ENCODE results near the gene TUBGCP4. TPM values are rescaled to one million over a fixed set of nuclear protein-coding genes. Genes with fewer than 3 reads are reported as not detected.

TUBGCP4 gene
- total RNA-seq, 2 experiments from 2014 or later: 36.0 to 43.9 TPM

DNA sequence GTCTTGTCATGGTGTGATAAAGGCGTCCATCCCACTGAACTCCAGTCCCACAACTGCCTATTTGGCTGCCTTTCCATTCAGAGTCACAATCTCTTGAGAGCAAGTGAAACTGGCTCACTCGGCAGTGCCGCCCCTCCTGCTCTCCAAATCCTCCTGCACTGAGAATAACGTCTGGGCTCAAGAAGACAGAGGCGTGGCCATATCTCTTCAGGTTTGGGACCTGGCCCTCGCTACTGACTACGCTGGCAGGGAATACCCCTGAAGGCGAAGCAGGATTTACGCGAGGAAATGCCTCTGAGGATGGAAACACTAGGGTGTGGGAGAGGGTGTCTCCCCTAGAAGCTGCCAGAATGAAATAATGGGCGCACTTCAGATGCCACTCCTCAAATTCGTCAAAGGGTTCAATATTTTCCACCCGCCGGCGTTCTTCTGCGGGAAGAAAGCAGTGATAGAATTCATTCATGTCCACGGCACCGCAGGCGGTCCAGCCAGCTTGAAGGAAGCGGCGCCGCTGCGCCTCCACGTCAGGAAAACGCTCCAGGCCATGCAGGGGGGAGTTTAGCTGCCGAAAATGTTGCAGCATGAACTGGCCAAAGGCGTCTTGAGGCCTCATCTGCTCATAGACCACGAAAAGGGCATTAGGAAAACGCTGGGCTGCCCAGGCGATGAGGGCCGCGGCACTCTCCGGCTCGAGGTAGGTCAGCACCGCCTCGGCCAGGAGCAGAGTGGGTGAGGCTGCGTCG, 41.5 kb upstream of the TUBGCP4 start:
- Histone ChIP-seq H3K4me3 (ENCODE audit: low read depth, low read length, poor library complexity, severe bottlenecking) (peak overlapping the region; percentile 72), H3K9me3 (ENCODE audit: low read length) (no peaks in the 10 kb centered on the region), H3K4me1 (ENCODE audit: insufficient read depth, low read length, poor library complexity, severe bottlenecking) (peaks cover 42% of the 10 kb centered on the region), H3K27ac (ENCODE audit: low read depth, low read length, poor library complexity, severe bottlenecking) (peak overlapping the region; percentile 79), H3K36me3 (ENCODE audit: insufficient read depth, low read length) (peaks cover 24% of the 10 kb centered on the region), H2AFZ (ENCODE audit: low read length) (peak overlapping the region; percentile 96; the same call in 1 of the 2 replicates), H4K20me1 (ENCODE audit: insufficient read depth, low read length) (0 out of 2 replicates have a peak, but pooled peaks cover 7% of the 10 kb centered on the region), H3K4me2 (ENCODE audit: low read length) (peak overlapping the region; percentile 79), H3K79me2 (ENCODE audit: insufficient read depth, low read depth, low read length) (peaks cover 16% of the 10 kb centered on the region), H3K9me2 (ENCODE audit: insufficient read depth, low read length) (no peaks in the 10 kb centered on the region)
- no peak for DNase-seq (ENCODE audit: low spot score)
- ChIA-PET CTCF (ENCODE audit: unreplicated experiment) (no interaction called here), POLR2A (interaction anchor here (0.6 kb wide), 1 partner anchor 10 kb away, joined by 3 read pairs; no protein-coding TSS in a partner anchor)
- no peak for TF ChIP-seq EZH2phosphoT487 (IDR thresholded peaks at IDR 0.05; ENCODE audit: borderline replicate concordance, low read depth, low read length)
- intact Hi-C loops (cut with micrococcal nuclease; ENCODE audit: unreplicated experiment): no loop called here
- no TSS peak for BruUV-seq (replicated peaks)

DNA sequence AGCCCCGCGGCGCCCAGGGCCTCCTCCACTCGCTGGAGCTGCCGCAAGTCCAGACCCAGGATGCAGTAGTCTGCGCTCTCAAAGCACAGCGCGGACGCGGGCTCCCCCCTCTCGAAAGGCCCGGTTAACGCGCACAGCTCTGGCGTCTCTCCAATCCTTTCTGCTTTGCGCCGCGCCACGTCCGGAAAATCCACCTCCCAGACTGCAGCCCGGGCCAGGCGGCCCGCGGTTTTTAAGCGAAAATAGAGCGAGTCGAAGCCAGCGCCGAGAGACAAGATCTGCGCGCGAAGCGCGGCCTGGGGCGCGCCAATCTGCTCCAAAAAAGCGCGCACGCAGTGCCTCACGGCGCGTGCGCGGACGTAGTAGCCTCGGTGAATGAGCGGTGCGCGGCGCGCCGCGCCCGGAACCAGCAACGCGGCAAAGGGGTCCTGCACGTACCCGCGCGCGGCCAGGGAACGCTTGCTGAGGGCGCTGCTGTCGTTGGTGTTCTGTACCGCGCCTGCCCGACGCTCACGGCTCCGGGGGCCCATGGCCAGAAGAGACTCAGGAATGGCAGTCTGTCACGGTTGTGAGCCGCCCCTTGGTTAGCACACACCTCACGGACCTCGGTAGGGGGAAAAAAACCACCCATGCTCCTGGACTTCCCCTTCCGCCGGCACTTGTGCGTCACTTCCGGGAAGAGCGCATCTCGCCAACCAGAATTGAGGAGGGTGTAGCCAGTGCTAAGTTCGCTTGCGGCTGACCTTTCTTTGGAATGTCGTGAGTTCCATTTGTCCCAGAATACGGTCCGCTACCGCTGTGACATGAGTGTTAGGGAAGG, 40.7 kb upstream of the TUBGCP4 start, which contains the start of gene LCMT2:
TSS of gene LCMT2 (minus strand) at position 614 of the 820 bp plus-strand sequence. CDS start at position 530, 84 bp downstream.
- peak within 1 kb of the TSS; percentile 96 for H2AFZ ChIP-seq (ENCODE audit: low read length)
- intact Hi-C loops (cut with micrococcal nuclease; ENCODE audit: unreplicated experiment): no loop called here

DNA sequence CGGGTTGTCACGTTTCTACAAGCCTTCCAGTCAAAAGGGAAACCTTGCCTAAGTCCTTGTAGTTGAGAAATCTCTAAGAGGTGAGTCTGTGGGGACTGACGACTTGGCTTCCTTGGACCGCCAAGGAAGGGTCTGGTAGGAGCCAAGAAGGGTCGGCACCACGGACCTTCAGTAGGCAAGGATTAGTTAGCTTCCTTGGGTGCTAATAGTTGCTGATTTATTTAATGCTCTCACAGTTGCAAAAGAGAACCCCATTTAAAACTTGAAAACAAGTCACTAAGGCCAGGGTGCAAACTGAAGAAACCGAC, 40.2 kb upstream of the TUBGCP4 start:
- ChIA-PET POLR2A (interaction anchor here (0.6 kb wide), 1 partner anchor 140 kb away, joined by 3 read pairs; no protein-coding TSS in a partner anchor), CTCF (ENCODE audit: unreplicated experiment) (no interaction called here)
- Histone ChIP-seq H3K36me3 (ENCODE audit: insufficient read depth, low read length) (peaks cover 26% of the 10 kb centered on the region), H3K9me2 (ENCODE audit: insufficient read depth, low read length) (no peaks in the 10 kb centered on the region), H3K4me2 (ENCODE audit: low read length) (peak overlapping the region; percentile 79), H4K20me1 (ENCODE audit: insufficient read depth, low read length) (0 out of 2 replicates have a peak, but pooled peaks cover 7% of the 10 kb centered on the region), H3K27ac (ENCODE audit: low read depth, low read length, poor library complexity, severe bottlenecking) (peak overlapping the region; percentile 79), H3K4me3 (ENCODE audit: low read depth, low read length, poor library complexity, severe bottlenecking) (peak overlapping the region; percentile 72), H3K4me1 (ENCODE audit: insufficient read depth, low read length, poor library complexity, severe bottlenecking) (peaks cover 33% of the 10 kb centered on the region), H3K79me2 (ENCODE audit: insufficient read depth, low read depth, low read length) (peaks cover 16% of the 10 kb centered on the region), H3K9me3 (ENCODE audit: low read length) (no peaks in the 10 kb centered on the region), H2AFZ (ENCODE audit: low read length) (peak overlapping the region; percentile 96)
- intact Hi-C loops (cut with micrococcal nuclease; ENCODE audit: unreplicated experiment): no loop called here
- TSS peak; percentile 92 for BruUV-seq (replicated peaks)
- DNase-seq (ENCODE audit: low spot score): no peak
- TF ChIP-seq, protein P1, sequence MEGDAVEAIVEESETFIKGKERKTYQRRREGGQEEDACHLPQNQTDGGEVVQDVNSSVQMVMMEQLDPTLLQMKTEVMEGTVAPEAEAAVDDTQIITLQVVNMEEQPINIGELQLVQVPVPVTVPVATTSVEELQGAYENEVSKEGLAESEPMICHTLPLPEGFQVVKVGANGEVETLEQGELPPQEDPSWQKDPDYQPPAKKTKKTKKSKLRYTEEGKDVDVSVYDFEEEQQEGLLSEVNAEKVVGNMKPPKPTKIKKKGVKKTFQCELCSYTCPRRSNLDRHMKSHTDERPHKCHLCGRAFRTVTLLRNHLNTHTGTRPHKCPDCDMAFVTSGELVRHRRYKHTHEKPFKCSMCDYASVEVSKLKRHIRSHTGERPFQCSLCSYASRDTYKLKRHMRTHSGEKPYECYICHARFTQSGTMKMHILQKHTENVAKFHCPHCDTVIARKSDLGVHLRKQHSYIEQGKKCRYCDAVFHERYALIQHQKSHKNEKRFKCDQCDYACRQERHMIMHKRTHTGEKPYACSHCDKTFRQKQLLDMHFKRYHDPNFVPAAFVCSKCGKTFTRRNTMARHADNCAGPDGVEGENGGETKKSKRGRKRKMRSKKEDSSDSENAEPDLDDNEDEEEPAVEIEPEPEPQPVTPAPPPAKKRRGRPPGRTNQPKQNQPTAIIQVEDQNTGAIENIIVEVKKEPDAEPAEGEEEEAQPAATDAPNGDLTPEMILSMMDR (conservative IDR thresholded peaks at IDR 0.05; ENCODE audit: low read length): no peak
- no peak for TF ChIP-seq EZH2phosphoT487 (IDR thresholded peaks at IDR 0.05; ENCODE audit: borderline replicate concordance, low read depth, low read length)

More for the DNA sequence above, 40.7 kb upstream of the TUBGCP4 start, which contains the start of gene LCMT2:
- peak within 1 kb of the TSS; percentile 72 for H3K4me3 ChIP-seq (ENCODE audit: low read depth, low read length, poor library complexity, severe bottlenecking)
- CTCF ChIA-PET (ENCODE audit: unreplicated experiment): no interaction called here
- 0 out of 2 replicates have a peak, but pooled peaks cover 7% of the 10 kb centered on the region for H4K20me1 ChIP-seq (ENCODE audit: insufficient read depth, low read length)
- no TSS peak for BruUV-seq (replicated peaks)
- POLR2A ChIA-PET: interaction anchor here (0.6 kb wide), 1 partner anchor 141 kb away, joined by 3 read pairs; no protein-coding TSS in a partner anchor
- peaks cover 16% of the 10 kb centered on the region for H3K79me2 ChIP-seq (ENCODE audit: insufficient read depth, low read depth, low read length)
- peak within 1 kb of the TSS; percentile 79 for H3K27ac ChIP-seq (ENCODE audit: low read depth, low read length, poor library complexity, severe bottlenecking)
- H3K9me2 ChIP-seq (ENCODE audit: insufficient read depth, low read length): no peaks in the 10 kb centered on the region
- H3K4me1 ChIP-seq (ENCODE audit: insufficient read depth, low read length, poor library complexity, severe bottlenecking): peaks cover 37% of the 10 kb centered on the region
- peak; percentile 95 for DNase-seq (ENCODE audit: low spot score)
- H3K4me2 ChIP-seq (ENCODE audit: low read length): peak within 1 kb of the TSS; percentile 79
- TF ChIP-seq, protein P1 (conservative IDR thresholded peaks at IDR 0.05; ENCODE audit: low read length): no peak
- no peak for TF ChIP-seq EZH2phosphoT487 (IDR thresholded peaks at IDR 0.05; ENCODE audit: borderline replicate concordance, low read depth, low read length)
- H3K36me3 ChIP-seq (ENCODE audit: insufficient read depth, low read length): peaks cover 24% of the 10 kb centered on the region
- no peaks in the 10 kb centered on the region for H3K9me3 ChIP-seq (ENCODE audit: low read length)
